Uterus (tissue), 2 donors: Measurements from ENCODE around the gene SLC13A1.

Experiments used
- CTCF ChIP-seq, 4 experiments: fragments of 200-600 bp in 2 of 4; fragments of 450-650 bp in 2 of 4; sonication (generic) in 2 of 4; IDR thresholded peaks; one replicate each; pipeline ENCODE4 v1.5.1; 2016 to 2019; ENCODE audit warnings: antibody characterized with exemption in 4 of 4, mild to moderate bottlenecking in 2 of 4, moderate library complexity in 1 of 4
- POLR2A ChIP-seq, 2 donors: fragments of 450-650 bp; IDR thresholded peaks; one replicate each; pipeline ENCODE4 v1.6.1; 2016; ENCODE audit warnings: antibody characterized with exemption in 2 of 2, mild to moderate bottlenecking in 1 of 2, moderate library complexity in 1 of 2

GRCh38 chr7:123067814-123068213 is 132.0 kb downstream of the SLC13A1 start:
- TF ChIP-seq CTCF (IDR thresholded peaks at IDR 0.05), result no peak
- no peak for TF ChIP-seq POLR2A (IDR thresholded peaks at IDR 0.05)
